ENCODE data around the gene PRLR.
"Not testable (repeated sequence)": the region's sequence is repeated elsewhere in the genome, so short reads cannot be mapped to it uniquely, and the experiment has no call there.

Gene PRLR

DNA sequence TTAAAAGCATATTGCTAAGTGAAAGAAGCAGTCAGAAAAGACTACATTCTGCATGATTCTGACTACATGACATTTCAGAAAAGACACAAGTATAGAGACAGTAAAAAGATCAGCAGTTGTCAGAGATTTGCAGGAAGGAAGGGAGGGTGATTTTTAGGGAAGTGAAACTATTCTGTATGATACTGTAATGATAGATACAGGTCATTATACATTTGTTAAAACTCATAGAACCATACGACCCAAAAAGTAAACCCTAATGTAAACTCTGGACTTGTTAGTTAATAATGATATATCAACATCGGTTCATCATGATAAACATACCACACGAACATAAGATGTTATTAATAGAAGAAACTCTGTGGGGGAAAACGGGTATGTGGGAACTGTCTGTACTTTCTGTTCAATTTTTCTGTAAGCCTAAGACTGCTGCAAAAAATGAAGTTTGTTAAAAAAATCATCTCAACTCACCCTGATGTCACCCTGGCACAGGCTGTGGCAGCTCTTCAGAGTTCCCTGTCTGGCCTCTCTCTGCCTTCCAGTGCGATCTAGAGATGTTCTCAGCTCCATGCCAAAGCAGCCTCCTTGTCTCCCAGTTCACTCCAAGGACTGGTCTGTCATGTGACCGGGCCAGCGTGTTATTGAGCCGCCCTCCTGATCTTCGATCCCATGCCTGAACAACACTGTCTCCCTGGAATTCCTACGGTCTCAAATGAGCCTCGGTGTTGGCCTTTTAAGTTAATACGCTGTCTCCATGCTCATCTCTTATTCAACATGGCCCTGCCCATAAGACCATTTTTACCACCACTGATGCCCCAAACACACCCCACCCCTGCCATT, 35.4 kb downstream of the PRLR start:
- FAIRE-seq: no peak

DNA sequence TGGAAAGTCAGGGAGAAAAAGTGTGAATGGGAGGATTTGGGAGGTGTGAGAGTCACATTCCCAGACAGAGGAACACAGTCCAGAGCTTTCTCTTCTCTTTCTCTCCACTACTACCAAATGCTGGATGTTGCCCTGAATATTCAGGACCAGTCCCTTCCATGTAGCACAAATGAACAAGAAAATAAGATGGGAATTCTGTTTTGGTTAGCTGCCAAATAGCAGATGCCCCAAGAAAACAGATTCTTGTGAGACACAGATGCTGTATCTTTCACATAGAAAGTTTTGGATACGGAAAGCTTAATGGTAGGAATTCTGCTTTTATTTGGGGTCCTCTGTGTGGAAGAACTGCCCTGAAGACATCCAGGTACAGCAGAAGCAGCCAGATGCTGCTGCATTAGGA, 37.8 kb downstream of the PRLR start:
- no peak for FAIRE-seq

GRCh38 chr5:35189801-35190200, 40.5 kb downstream of the PRLR start:
- not testable (repeated sequence) for FAIRE-seq

- FAIRE-seq: no peak
Measured at GRCh38 chr5:35188031-35188457, 42.2 kb downstream of the PRLR start.

GRCh38 chr5:35187621-35188020, 42.7 kb downstream of the PRLR start:
- not testable (repeated sequence) for FAIRE-seq

- no peak for FAIRE-seq
Measured at GRCh38 chr5:35186749-35187148, 43.5 kb downstream of the PRLR start.

DNA sequence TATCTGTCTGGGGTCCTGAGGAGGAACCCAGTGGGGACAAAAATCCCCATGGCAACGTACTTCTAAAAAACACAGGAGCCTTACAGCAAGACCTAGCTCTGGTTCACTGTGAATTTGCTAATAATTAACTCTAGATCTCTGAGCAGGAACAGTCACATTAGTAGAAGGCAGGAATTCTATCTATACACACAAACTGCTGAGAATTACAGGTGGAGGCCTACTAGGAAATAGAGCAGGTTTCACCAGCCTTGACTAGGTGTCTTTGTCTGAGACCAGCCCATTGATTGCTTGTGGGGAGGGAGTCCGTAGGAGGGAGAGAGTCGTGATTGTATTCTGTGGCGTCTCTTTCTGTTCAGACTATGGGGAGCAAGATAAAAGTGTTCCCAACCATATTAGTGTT, 44.8 kb downstream of the PRLR start:
- peak; percentile 60 for FAIRE-seq

- FAIRE-seq: no peak
Measured at GRCh38 chr5:35183556-35183955, 46.7 kb downstream of the PRLR start.

DNA sequence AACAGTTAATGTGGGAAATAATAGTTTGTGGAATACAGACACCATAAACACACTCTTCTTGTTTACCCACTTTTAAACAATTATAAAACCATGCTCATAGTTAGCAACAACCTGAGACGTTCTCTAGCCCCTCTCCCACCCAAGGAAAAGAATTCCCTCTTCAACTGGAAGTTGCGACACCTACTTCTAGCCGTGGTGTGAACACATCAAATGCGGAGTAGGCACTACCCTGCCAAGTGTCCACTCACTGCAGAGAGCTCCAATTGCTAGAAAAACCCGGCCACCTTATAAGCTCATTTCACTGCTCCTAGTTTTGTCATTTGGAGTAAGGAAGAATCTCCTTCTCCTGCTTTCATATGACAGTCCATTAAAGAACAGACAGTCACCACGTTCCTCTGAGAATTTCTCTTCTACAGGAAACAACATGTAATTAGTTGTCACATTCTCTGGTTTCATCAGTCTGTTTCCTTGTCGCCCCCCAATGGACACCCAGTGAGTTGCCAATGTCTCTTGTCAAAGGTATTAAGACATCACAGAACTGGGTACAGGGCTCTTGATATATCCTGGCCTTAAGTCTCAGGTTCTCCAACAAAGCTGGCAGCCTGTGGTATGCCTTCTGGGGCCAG, 47.3 kb downstream of the PRLR start:
- FAIRE-seq: no peak

DNA sequence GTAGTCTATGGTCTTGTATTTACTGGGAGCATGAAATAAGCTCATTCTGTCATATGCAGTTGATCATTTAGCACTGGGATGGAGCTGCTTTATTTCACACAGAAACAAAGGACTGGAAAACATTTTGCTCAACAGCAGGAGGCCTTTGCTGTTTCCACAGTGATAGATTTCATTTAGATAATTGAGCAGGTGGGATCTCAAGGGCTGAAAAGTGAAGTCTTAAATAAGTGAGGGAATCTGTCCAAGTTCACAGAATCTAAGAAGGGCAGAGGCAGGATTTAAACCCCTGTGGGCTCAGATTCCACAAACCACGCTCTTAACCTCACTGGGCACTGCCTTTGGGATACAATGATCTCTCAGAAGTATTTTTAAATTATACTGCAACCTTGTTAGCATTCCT, 47.8 kb downstream of the PRLR start:
- no peak for FAIRE-seq

- no peak for FAIRE-seq
Measured at GRCh38 chr5:35180046-35180445, 50.2 kb downstream of the PRLR start.

DNA sequence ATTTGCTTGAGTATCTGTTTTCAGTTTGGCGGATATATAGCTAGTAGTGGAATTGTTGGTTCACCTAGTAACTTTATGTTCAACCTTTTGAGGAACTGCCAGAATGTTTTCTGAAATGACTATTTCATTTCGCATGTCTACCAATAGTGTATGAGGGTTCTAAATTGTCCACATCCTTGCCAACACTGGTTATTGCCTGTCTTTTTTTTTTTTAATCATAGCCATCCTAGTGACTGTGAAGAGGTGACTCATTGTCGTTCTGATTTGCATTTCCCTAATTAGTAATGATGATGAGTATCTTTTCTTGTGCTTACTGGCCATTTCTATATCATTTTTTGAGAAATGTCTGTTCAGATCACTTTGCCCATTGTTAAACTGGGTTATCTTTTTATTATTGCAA, 52.5 kb downstream of the PRLR start:
- no peak for FAIRE-seq

- no peak for FAIRE-seq
Measured at GRCh38 chr5:35172533-35172932, 57.8 kb downstream of the PRLR start.

GRCh38 chr5:35171991-35172390, 58.3 kb downstream of the PRLR start:
- no peak for FAIRE-seq

GRCh38 chr5:35171078-35171477, 59.2 kb downstream of the PRLR start:
- no peak for FAIRE-seq

DNA sequence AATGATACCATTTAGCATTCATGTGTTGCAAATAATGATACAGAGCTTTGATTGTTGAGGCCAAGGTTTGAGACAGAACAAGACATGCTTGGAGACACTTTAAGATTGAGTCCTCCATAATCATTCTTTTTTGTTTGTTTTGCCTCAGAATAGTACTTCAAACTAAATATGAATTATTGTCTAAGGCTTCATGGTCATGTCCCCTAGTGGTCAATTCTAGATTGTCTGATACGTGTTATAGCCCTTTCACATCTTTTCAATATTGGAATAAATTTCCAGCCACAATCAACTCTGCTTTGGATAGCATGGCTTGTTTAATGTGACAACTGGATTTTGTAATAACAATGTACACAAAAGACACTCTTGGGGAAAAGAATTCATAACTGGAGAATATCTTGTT, 64.2 kb downstream of the PRLR start:
- FAIRE-seq: no peak

- FAIRE-seq: no peak
Measured at GRCh38 chr5:35164860-35165542, 65.3 kb downstream of the PRLR start.

DNA sequence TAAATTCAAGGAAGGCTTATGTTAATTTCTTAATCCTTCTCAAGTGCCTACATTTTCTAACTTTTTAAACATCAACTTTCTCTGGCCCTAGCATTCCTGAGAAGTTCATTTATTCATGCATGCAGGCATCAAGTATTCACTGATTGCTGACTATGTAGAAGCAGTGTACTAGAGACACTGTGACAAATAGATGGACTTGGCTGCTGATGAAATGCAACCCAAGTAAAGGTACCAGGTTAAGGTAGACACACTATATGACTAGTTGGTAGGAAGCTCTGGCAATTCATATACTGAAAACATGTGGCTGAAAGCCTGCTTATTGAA, 66.6 kb downstream of the PRLR start:
- FAIRE-seq: no peak

- FAIRE-seq: no peak
Measured at GRCh38 chr5:35162848-35163709, 67.2 kb downstream of the PRLR start.

DNA sequence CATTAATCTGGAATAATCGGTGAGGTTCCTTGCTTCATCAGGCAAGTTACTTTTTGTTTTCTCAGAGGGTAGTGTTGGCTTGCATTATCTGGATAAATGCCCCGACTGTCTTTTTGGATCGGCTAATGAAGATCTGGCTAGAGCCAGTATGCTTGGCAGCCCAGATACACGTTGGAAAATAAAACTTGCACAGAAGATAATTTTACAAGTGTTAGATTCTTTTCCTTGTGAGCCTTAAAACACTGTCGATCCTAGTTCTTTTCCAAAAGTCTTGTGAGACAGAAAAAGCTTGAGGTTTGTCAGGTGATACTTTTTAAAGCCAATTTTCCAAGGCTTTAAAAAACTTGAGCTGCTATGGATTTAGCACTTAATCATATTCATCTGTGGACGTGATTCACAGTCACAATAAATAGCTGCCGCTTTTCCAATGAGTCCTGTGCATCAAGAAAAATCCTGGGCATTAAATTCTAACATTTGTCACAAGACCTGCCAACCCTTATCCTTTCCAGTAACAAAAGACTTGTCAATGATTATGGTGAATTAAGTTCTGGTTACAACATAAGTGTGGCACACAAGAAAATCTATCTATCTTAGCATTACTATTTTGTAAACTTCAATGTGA, 68.5 kb downstream of the PRLR start:
- no peak for FAIRE-seq

DNA sequence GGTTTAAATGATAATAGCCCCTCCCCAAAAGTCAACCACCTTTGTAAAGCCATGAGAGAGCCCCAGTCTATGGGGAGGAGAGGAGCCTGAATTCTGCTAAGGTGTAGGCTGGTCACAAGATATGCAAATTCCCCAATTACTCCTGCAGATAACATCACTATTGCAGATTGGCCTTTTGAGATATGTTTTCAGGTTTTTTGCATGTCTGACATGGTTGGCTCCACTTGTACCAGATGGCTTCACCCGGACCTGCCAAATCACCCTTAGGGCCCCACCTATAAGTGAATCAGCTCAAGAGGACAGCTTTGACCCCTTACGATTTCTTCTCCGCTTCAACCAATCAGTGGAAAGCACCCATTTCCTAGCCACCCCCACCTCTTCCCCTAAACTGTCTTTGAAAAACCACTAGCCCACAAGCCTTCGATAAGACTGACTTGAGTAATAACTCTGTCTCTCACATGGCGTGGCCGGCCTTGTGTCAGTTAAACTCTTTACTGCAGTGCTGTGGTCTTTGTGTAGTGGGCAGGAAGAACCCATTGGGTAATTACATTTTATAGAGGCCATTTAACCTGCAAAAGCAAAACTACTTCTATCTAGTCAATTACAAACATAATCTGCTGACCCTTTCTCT, 69.7 kb downstream of the PRLR start:
- FAIRE-seq: no peak

- FAIRE-seq: no peak
Measured at GRCh38 chr5:35159370-35159742, 70.9 kb downstream of the PRLR start.

Measured in islet of Langerhans (tissue), 1 donor.